Skin of body (tissue), 2 donors: ENCODE measurements around the gene NINJ2. TPM values are rescaled to one million over a fixed set of nuclear protein-coding genes. Genes with fewer than 3 reads are reported as not detected.

ENCODE experiments used
- DNase-seq: peaks from one replicate; lab custom pipeline; 2025; lab: John Stamatoyannopoulos, UW
- total RNA-seq: library from RNA; depleted of rRNA; stranded (reverse); fragments of >200 nt; gene quantifications from one replicate; pipeline ENCODE4 v1.2.3, GENCODE V29; 2014

The NINJ2 gene
- total RNA-seq, 1 donor from 2014 or later = 2.3 TPM

DNA sequence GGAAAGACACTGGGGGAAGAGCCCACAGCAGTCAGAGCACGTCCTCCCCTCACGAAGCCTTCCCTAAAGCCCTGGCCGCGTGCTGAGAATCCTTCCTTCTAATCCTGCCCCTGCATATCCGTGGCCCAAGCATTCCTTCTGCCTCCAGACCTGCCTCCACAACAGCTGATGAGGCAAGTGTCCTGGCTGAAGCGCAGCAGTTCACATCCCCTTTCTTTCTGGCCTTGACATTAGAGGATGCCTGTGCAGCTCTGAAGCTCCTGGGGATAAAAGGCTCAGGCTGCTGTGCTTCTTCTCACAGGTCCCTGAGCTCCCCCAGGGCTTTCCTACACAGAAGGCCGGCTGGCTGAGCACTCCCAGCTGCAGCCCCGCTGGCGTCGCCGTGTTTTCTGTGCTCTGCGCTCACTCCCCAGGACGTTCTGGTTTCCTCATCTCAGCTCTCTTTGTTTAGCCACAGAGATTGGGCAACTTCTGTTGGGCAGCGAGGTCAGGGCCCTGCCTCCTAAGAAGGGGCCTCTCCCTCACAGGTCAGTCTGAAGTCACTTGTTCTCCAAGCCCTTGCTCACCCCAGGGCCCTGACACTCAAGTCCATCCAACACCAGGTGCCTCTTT, 45.8 kb downstream of the NINJ2 start:
- DNase-seq = no peak

DNA sequence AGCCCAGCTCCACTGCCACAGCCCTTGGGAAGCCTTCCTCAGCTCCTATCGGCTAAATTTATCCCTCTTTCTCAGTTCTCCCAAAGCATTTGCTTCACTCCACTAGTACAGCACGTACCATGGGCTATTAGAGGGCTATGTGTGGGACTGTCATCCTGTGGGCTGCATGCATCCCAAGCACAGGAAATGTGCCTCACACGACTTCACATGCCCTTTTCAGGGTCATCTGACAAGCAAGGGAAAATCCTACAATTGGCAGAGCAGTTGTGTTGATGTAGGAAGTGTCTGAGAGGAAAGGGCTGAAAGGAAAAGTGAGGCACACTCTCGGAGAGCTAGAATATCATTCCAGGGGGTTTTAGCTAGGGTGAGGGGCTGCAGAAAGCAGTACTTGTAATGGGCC, 47.6 kb downstream of the NINJ2 start:
- no peak for DNase-seq

DNA sequence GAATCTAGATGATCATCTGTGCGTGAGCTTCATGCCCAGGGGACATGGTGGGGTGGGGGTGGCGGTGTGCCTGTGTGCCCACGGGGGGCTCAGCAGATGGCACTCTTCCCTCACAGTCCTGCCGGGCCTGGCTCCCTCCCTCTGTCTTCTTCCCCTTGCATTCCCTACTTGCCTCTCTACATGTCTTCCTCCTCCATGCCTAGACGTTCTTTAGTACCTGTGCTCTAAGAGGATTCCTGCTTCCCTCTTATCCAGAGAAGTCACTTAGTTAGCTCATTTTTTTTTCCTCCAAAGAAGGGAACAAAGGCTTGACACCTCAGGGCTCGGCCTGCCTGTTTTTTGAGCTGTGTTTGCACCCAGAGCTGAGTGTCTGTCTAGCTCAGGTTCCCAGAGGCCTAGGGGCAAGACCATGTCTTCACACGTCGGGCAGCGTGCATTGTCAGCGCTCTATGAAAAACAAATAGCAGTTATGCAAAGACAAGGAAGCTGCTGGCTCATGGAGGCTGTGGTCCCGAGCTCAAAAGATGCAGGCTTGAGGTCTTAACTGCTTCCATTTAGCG, 48.8 kb downstream of the NINJ2 start:
- no peak for DNase-seq

GRCh38 chr12:613996-614395, 49.2 kb downstream of the NINJ2 start:
- DNase-seq = no peak

GRCh38 chr12:612886-613285, 50.4 kb downstream of the NINJ2 start:
- no peak for DNase-seq

DNA sequence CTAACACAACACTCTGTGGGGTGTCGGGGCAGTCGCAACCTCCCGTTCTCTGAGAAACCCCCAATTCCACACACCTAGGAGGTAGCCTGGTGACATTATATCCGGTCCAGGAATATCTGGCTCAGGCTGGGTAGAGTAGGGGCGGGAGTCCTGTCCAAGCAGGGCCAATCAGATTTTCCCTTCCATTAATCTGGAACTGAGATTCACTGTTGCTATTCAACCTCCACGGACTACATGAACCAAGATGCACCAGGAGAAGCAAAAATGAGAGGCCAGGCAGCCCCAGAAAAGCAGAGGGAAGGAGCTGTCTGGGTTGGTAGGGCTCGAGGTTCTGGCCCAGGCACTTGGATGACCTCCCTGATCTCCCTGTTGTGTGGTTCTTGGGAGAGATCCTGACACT, 51.0 kb downstream of the NINJ2 start:
- DNase-seq = no peak

GRCh38 chr12:611721-612120, 51.5 kb downstream of the NINJ2 start:
- no peak for DNase-seq

DNA sequence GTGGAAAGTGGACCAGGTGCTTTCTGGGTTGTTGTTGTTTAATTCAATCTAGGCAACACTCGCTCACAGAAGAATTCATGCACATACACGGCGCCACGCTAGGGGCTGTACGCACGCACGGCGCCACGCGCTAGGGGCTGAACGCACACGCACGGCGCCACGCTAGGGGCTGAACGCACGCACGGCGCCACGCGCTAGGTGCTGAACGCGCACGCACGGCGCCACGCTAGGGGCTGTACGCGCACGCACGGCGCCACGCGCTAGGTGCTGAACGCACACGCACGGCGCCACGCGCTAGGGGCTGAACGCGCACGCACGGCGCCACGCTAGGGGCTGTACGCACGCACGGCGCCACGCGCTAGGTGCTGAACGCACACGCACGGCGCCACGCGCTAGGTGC, 54.3 kb downstream of the NINJ2 start:
- no peak for DNase-seq

DNA sequence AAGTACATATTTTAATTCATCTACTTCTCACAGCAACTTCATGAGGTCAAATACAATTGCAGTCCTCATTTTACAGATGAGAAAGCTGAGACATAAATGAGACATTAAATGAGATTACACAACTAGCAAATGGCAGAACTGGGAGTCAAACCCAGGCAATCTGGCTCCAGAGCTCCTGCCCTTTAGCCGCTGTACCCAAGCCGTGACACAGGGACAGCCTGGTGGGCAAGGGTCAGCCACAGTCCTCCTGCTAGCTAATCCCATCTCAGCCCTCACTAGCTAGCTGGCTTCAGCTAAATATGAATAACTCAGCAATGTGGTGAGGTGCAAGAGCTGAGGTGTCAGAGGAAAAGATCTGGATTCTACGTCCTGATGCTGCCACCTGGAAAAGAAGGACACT, 54.8 kb downstream of the NINJ2 start:
- DNase-seq = no peak

GRCh38 chr12:607541-608001, 55.7 kb downstream of the NINJ2 start:
- DNase-seq = peak; percentile 23

GRCh38 chr12:604956-605355, 58.3 kb downstream of the NINJ2 start:
- DNase-seq = no peak

DNA sequence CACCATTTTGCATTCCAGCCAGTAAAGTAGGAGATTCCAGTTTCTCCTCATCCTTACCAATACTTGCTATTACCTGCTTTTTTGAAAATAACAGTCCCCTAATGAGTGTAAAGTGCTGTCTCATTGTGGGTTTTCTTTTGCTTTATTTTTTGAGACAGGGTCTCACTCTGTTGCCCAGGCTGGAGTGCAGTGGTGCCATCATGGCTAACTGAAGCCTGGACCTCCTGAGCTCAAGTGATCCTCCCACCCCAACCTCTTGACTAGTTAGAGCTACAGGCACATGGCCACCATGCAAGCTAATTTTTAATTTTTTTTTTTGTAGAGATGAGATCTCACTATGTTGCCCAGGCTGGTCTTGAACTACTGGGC, 60.6 kb downstream of the NINJ2 start:
- no peak for DNase-seq

DNA sequence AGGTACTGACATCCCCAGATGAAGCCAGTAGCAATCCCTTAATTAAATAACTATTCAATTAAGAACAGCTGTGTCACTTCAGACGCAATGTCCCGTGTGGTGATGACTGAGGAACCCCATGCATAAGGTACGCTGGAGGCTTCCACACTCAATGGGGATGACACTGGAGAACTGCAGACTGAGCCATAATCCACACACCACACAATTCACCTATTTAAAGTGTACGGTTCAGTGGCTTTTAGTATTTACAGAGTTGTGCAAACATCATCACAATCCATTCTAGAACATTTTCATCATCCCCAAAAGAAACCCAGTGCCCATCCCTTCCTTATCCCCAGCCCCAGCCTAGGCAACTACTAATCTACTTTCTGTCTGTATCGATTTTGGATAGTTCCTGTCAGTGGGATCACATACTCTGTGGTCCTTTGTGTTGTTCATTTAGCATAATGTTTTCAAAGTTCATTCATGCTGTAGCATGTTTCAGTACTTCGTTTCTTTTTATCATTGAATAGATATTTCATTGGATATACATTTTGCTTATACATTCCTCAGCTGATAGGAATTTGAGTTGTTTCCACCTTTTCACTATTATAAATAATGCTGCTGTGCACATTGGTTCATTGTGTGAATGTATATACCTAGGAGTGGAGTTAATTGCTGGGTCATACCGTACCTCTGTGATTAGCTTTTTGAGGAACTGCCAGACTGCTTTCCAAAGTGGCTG, 61.1 kb downstream of the NINJ2 start:
- no peak for DNase-seq

GRCh38 chr12:599756-600155, 63.5 kb downstream of the NINJ2 start:
- no peak for DNase-seq

- DNase-seq = no peak
Observed at GRCh38 chr12:597926-598568, 65.2 kb downstream of the NINJ2 start.

GRCh38 chr12:593396-594270, 69.6 kb downstream of the NINJ2 start:
- DNase-seq = no peak

DNA sequence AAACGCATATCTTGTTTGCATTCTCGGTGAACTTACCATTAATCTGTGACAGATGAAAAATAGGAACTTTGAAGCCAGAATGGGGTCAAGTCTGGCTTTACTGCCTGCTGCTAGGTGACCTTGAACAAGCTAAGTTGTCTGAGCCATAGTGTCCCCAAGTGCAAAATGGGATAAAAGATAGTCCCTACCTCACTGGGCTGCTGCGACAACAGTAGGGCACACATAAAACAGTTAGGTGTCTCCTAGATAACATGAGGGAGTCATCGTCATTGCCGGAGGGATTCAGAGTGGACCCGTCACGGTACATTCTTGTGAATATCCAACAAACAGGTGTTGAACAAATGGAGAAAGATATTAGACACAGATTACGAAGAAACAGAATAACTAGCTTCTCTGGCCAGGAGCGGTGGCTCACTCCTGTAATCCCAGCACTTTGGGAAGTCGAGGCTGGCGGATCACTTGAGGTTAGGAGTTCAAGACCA, 71.2 kb downstream of the NINJ2 start:
- no peak for DNase-seq

- no peak for DNase-seq
Observed at GRCh38 chr12:591167-592023, 71.8 kb downstream of the NINJ2 start.

- no peak for DNase-seq
Observed at GRCh38 chr12:590206-590750, 73.0 kb downstream of the NINJ2 start.

GRCh38 chr12:588646-589045, 74.6 kb downstream of the NINJ2 start:
- no peak for DNase-seq
